Astrocyte of the hippocampus (primary cell): Measurements from ENCODE around the gene PFKFB4.

Source experiments
- DNase-seq: peaks from one replicate; pipeline ENCODE4 v3.0.0; 2011; ENCODE audit warnings: low read depth, low spot score

The PFKFB4 gene

DNA sequence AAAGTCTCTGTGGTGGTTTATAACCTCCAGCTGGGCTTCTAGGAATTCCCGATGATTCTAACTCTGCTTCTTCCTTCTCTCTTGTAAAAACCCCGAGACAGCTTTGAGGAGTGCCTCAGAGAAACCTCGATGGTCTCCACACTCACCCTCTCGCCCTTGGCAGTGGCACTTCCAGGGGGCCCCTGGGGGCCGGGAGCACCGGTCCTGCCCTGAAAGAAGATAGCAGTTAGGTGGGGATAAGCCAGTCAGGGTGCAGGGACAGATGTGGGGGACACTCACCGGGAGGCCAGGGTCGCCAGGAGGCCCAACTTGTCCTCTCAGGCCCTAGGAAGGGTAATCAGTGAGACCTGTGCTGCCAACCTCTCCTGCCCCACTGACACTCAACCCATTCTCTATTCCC, 28.8 kb upstream of the PFKFB4 start:
- DNase-seq, result no peak

DNA sequence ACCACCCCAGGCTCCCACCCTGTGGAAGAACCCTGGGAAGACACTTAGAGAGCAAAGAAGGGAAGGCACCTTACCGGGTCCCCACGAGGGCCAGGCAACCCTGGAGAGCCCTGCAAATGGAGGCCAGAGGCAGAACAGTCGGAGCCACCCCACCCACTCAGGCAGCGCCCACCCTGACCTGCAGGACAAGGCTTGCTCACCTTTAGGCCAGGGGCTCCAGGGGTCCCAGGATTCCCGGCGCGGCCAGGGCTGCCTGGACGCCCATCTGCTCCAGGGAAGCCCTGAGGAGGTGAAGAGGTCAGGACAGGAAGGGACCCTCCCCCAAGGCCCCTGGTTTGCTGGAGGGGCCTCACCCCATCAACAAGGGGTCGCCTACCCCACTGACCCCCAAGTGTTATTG, 28.2 kb upstream of the PFKFB4 start:
- no peak for DNase-seq

DNA sequence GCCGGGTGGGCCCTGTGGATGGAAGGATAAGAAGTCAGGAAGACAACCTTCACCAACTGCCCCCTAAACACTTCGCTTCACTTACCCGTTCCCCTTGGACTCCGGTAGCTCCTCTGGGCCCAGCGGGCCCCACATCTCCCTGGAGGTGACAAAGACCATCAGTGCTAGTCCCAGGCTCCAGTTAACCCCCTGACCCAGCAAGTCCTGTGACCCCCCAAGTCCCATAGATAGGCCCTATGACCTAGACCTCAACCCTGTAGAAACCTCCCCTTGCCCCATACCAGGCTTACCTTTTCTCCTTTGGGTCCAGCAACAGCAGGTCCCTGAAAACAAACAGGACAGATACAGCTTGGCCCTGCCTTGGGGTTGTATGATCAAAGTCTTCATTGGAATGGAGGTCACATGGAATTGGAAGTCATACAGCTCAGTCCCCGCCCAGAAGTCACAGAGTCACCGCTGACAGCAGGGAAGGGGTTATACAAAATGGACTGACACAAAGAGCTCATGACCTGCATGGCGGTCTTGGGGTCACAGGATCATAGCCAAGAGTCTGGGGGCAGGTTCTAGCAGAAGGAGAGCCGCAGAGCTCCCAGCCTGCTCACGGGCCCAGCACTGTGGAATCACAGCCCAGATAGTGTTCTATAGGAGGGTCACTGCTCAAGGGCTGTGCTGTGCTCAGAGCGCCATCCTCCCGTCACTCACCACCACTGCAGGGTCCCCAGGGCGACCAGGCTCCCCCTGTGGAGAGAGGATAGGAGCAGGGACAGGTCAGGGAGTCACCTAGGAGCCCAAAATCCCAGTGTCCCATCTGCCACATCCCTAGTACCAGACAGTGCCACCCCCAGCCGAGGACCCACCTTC, 25.2 kb upstream of the PFKFB4 start:
- no peak for DNase-seq

DNA sequence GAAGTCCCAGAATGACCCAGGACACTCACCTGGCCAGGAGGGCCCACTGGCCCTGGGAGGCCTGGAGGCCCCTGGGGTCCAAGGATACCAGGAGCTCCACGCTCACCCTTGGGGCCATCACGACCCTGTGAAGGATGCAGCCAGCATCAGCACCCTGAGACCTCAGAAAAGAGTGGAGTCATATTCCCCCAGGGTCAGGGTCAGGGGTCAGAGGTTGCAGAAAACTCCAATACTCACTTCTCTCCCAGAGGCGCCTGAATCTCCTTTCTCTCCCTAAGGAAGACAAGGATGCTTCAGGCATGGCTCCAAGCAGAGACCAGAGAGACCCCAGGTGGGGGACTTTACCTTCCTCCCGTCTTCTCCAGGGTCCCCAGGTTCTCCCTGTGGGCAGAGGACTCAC, 20.0 kb upstream of the PFKFB4 start:
- no peak for DNase-seq

DNA sequence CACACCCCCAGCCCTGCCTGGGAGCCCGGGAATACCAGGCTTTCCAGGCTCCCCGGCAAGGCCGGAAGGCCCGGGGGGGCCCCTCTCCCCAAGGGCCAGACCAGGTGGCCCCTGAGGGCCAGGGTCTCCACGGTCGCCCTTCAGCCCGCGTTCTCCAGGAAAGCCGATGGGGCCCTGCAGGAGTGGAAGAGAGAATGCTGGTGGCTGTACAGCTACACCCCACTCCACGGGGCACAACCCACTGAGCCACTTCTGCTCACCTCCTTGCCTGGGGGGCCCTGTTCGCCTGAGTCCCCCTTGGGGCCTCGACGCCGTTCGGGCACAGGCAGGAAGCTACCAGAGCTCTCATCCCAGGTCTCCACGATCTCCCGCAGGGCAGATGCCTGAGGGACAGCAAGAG, 18.8 kb upstream of the PFKFB4 start:
- no peak for DNase-seq

DNA sequence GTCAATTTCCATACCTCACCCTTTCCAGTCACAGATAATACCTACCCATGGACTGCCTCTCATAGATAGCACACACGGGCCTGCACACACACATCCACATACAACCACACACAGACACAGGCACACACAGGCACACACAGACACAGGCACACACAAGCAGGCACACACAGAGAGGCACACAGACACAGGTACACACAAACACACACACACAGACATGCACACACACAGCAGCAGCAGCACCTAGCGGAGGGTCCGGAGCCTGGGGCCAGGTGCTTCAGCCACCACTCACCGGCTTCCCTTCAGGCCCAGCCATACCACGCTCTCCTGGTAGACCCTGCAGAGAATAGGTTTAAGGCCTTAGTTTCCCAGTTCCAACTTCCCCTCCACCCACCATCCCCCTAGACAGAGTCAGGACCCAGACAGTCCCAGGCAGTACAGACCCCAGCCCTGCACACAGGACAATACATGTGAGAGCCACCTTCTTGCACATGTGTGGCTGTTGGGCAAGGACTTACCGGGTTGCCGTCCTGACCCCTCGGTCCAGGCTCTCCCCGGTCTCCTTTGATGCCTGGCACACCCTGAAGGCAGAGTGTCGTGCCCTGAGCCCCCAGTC, 17.5 kb upstream of the PFKFB4 start:
- DNase-seq, result no peak

DNA sequence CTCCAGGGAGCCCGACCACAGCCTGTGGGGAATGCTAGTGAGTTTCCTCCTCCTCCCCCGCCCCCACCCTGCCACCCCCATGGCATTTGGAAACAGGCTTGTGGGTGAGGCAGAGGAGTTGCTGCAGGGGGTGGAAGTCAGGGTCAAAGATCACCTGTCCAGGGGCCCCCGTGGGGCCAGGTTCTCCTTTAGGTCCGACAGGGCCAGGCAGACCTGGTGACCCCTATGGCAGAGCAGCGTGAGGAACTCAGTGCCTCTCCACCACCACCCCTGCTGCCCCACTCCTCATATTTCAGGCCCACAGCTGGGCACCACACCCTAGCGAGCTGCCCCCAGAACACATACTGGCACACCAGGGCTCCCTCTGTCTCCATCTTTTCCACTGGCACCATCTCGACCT, 15.9 kb upstream of the PFKFB4 start:
- DNase-seq, result no peak

DNA sequence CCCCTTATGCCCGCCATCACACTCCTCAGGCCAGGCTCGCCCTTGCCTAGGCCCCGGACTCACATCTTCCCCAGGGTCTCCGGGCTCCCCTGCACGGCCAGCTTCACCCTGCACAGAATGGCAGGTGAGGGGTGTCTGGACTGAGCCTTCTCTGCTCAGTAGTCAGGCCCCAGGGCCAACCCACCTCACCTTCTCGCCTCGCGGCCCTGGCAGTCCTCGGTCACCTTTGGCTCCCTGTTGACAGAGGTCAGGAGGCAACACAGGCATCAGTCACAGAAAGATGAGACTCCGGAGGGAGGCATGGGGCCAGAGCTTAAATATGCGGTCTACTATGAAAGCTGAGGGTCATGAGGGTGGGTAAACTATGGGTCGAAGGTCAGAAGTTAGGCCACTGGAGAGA, 15.3 kb upstream of the PFKFB4 start:
- DNase-seq, result no peak

DNA sequence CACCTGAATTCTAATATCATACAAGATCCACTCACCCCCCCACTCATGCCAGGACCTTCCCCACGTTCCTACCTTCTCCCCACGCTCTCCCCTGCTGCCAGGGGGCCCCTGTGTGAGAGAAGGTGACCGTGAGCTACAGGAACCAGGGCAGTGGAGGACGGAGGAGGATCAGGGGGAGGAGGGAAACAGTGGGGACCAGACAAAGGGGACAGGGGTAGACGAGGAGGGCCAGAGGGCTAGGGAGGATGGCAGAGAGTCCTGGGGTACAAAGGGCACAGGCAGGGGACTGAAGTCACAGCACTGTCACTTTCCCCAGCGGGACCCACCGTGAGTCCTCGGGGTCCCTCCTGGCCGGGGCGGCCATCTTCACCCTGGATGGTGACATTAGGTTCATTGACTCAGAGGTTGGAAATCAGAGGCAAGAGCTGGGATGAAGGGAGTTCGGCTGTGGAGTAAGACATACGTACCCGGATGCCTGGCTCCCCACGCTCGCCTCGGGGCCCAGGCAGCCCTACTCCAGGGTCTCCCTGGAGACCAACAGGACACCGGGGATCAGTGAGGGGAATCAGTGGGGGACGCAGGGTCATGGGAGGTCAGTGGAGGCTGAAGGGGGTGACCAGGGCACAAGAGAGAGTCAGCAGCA, 13.3 kb upstream of the PFKFB4 start:
- DNase-seq, result no peak

DNA sequence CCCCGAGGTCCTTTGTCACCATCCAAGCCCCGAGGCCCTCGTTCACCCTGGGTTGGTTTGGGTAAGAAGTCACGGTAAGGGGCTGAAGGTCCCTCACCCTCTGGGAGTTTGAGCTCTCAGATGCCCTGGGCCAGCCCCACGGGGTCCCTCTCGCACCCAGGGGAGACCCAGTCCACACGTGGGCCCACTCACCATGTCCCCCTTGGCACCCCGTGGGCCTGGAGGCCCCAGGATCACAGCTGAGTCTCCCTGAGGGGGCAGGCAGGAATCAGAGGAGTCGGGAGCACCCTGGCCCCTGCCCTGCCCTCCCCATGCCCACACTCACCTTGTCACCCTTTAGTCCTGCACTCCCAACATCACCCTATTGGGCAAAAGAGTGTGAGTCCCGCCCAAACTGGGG, 12.8 kb upstream of the PFKFB4 start:
- no peak for DNase-seq

DNA sequence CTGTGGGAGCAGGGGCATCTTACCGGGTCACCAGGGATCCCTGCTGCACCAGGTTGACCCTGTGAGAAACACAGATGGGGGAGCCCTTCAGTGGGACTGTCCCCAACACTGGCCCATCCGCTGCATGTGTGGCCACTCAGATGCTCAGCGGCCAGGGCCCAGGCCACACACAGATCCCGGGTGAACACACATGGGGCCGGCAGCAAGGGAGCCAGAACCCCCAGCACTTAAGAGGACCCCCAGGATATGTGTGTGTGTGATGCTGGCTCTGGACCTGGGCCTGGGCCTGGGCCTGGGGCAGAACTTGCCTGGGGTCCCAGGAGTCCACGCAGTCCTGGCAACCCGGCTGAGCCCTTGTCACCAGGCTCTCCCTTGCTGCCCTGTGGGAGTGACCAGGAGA, 11.9 kb upstream of the PFKFB4 start:
- DNase-seq, result no peak

DNA sequence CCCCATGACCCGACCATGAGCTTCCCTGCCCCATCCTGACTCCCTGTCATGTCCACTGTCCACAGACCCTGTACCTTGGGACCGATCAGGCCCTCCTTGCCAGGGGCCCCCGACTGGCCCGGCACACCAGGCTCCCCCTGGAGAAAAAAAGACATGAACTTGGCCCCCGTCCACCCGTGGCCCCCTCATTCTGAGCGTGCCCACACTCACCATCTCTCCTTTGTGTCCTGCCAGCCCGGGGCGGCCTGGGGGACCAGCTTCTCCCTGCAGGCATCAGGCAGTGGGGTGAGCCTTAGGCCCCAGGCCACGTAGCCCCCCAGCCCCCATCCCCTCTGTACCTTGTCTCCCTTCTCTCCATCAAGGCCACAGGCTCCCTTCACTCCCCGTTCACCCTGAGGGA, 10.9 kb upstream of the PFKFB4 start:
- DNase-seq, result no peak

DNA sequence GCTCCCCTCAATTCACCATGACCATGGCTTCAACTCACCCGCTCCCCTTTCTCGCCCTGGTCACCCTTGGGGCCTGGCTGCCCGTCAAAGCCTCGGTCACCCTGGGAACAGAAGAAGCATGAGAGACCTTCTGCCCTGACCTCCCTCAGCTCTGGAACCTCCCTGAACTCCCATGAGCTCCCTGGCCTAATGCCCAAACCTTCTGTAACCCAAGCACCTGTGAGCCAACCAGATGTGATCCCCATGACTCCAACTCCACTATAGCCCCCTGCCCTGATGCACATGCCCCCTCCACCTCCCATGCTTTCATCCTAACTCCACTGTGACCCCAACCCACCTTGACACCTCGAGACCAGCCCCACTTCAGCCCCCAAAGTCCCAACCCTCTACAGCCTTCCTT, 10.5 kb upstream of the PFKFB4 start:
- no peak for DNase-seq

DNA sequence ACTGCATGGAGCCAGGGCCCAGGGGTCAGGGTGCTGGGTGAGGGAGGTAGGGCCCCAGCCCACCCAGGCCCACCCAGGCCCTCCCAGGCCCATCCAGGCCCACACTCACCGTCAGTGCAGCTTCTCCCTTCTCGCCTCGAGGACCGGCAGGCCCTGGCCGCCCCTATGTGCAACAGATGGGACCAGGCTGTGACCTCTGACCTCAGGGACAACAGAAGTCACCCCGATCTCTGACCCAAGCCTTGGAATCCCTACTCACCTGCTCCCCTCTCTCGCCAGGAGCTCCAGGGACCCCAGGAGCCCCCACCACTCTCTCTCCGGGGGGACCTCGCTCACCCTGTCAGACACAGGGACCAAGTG, 9.8 kb upstream of the PFKFB4 start:
- no peak for DNase-seq

DNA sequence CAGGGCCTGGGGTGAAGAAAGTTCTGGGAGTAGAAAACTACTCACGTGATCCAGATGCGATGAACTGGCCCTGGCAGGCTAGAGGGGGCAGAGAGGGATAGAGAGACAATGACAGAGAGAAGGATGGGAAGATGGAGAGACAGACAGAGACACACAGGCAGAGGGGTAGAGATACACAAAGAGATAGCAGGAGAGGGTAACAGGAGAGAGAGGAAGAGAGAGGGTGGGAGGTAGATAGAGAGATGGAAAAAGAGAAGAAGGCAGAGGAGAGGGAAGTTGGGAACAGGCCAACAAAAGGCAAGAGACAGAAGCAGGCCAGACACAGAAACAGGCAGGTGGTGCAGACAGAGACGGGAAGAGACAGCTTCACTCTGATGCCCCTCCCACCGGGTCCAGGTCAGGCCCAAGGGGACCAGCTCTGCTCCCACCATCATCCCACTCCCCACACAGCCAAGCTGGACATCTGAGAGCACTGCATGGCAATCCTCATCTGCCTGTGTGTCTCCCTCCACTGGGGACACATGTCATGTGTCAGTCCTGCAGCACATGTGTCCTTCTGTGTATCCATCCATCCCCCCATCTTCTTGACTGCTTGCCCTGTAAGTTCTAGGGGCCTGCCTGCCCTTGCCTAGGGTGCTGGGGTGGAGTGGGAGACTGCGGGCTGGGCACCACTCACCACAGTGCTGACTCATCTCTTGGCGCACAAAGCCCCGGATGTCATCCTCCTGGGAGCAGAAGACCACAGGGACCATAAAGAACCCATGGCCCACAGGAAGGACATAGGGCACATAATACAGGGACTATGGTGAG, 9.2 kb upstream of the PFKFB4 start:
- peak; percentile 86 for DNase-seq

DNA sequence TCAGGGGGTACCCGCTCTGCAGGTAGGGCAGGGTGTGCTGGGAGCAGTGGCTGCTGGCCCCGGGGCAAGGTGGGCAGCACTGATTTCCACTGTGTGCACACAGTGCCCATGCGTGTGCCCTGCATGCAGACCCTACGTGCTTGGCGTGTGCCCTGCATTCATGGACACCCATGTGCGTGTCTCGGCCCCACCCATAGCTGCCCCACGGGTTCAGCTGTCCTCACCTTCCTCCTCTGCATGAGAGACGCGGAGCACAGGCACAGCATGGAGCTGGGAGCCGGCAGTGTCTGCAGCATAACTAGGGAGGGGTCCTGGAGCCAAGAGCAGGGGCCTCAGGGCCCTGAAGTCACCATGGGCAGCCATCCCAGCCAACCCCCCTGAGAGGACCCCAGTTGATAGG, 8.6 kb upstream of the PFKFB4 start:
- no peak for DNase-seq

DNA sequence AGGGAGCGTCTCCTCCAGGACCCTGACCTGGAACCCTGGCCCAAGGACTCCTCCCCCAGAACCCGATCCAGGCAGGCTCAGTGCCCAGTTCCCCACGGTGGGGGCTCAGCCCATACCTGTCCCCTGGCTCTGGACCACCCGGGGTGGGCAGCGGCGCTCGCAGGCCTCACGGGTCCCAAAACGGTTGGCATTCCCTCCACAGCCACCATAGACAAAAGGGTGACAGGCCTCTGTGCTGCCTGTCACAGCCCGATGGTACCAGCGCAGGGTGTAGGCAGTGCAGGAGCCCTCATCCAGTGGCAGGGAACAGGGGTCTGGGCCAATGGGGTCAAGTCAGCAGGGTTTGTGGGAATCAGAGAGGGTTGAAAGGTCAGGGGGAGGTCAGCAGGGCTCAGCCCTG, 8.1 kb upstream of the PFKFB4 start:
- DNase-seq, result no peak

DNA sequence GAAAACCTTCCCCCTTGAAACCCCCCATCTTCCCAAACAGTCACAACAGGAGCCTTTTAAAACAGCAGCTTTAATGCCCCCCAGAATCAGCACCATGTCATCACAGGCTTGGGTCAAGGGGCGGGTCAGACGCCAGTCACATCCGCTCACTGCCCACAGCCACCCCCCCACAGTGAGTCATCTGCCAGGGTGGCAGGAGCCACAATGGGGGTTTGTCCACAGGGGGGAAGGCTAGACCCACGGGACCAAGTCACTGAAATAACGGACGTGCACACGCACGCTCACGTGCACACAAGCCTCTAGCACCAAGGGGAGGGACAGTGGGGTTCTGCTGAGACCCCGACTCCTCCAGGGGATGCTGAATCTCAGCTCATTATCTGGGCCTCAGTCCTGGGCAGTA, 7.4 kb upstream of the PFKFB4 start:
- peak; percentile 86 for DNase-seq

DNA sequence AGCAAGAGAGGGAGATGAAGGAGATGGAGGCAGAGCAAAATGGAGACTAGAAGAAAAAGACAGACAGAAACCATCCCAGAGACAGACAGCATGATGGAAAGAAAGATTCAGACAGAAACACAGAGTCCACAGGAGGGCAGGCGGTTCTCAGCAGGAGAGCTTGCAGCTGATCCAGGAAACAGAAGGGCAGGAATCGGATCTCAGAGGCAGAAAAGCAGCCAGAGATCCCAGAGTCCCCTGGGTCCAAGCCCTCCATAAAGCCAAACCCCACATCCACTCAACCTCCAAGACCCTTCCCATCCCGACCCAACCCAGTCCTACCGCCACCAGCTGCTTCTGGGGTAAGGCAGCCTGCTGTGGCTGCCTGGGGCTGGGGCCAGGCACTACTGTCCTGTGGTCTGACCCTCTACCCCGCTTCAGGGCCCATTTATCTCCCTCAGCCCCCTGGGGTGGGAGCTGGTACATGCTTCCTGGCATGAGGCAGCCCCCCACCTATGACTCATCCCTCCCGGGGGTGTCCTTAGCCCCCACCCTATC, 6.8 kb upstream of the PFKFB4 start, which contains the start of gene UCN2:
UCN2 (minus strand) TSS at position 400 of the 537 bp plus-strand sequence. CDS start 657 bp downstream, outside the sequence.
- DNase-seq, result peak; percentile 53

DNA sequence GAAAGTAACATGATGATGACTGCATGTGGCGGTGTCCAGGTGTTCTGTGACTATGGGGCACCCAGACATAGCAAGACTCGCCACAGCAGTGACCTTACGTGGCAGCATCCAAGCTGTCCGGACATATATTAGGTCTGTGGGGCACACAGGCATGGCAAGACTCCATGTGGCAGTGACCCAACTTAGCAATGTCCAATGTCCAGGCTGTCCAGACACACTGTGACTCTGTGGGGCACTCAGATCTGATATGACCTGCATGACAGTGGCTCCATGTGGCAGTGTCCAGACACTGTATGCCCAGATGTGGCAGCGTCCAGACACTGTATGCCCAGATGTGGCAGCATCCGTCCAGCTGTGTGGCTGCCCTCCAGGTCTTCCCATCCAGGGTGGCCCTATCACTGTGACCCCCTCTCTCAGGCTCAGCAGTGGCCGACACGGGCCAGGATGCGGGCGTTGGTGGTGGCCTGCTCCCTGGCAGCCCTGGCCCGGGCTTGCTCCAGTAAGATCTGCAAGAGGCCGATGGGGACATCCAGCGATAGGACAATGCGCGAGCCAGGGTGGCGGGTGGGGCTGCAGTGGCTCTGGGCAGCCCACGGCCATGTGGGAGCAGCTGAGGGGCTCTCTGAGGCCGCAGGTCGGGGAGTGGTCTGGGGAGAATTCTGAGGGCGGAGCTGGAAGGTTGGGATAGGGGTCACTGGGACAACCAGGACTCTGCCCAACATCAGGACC, 5.9 kb upstream of the PFKFB4 start:
- DNase-seq, result no peak
